ENCODE data around the gene MAP4K2. TPM values are rescaled to one million over a fixed set of nuclear protein-coding genes. Genes with fewer than 3 reads are reported as not detected.

MAP4K2 gene
- total RNA-seq, 1 donor from 2014 or later: 2.6 TPM

GRCh38 chr11:64813826-64814225 lies 10.8 kb upstream of the MAP4K2 start:
- no peak for DNase-seq (ENCODE audit: low spot score)

GRCh38 chr11:64810891-64811272 lies 7.9 kb upstream of the MAP4K2 start:
- no peak for DNase-seq (ENCODE audit: low spot score)

GRCh38 chr11:64810271-64810890 lies 7.4 kb upstream of the MAP4K2 start, which contains the start of gene MEN1:
Gene MEN1, minus strand, starts transcription at chr11:64810551. Its CDS starts 442 bp downstream, at chr11:64810109.
- peak; percentile 99 for DNase-seq (ENCODE audit: low spot score)

- DNase-seq (ENCODE audit: low spot score): peak; percentile 20
Measured at GRCh38 chr11:64809781-64810241, 6.8 kb upstream of the MAP4K2 start.

- DNase-seq (ENCODE audit: low spot score): no peak
Measured at GRCh38 chr11:64805481-64805880, 2.5 kb upstream of the MAP4K2 start.

GRCh38 chr11:64804346-64805210 lies 1.6 kb upstream of the MAP4K2 start:
- no peak for DNase-seq (ENCODE audit: low spot score)

GRCh38 chr11:64803846-64804345 lies 882 bp upstream of the MAP4K2 start:
- no peak for DNase-seq (ENCODE audit: low spot score)

GRCh38 chr11:64802370-64803157 lies 450 bp downstream of the MAP4K2 start:
- DNase-seq (ENCODE audit: low spot score): no peak

- DNase-seq (ENCODE audit: low spot score): no peak
Measured at GRCh38 chr11:64801561-64802369, 1.2 kb downstream of the MAP4K2 start.

- DNase-seq (ENCODE audit: low spot score): no peak
Measured at GRCh38 chr11:64801158-64801464, 1.9 kb downstream of the MAP4K2 start.

GRCh38 chr11:64800303-64801157 lies 2.5 kb downstream of the MAP4K2 start:
- no peak for DNase-seq (ENCODE audit: low spot score)

GRCh38 chr11:64799623-64800302 lies 3.3 kb downstream of the MAP4K2 start:
- DNase-seq (ENCODE audit: low spot score): no peak

- DNase-seq (ENCODE audit: low spot score): no peak
Measured at GRCh38 chr11:64799256-64799622, 3.8 kb downstream of the MAP4K2 start.

- DNase-seq (ENCODE audit: low spot score): no peak
Measured at GRCh38 chr11:64796757-64797541, 6.1 kb downstream of the MAP4K2 start.

- DNase-seq (ENCODE audit: low spot score): no peak
Measured at GRCh38 chr11:64796047-64796756, 6.8 kb downstream of the MAP4K2 start.

- DNase-seq (ENCODE audit: low spot score): no peak
Measured at GRCh38 chr11:64794526-64794925, 8.5 kb downstream of the MAP4K2 start.

- no peak for DNase-seq (ENCODE audit: low spot score)
Measured at GRCh38 chr11:64793271-64794160, 9.5 kb downstream of the MAP4K2 start.
